Prostate gland (tissue), 2 donors: ENCODE data around the gene KLHL1. TPM values are rescaled to one million over a fixed set of nuclear protein-coding genes. Genes with fewer than 3 reads are reported as not detected.

Experiments used
- DNase-seq: peaks from one replicate; pipeline ENCODE4 v3.0.0-alpha.2; 2019; ENCODE audit warnings: low spot score
- H3K27ac ChIP-seq, 2 donors: fragments of 200-600 bp; sonication (generic); 2 replicates each; pipeline ENCODE4 v1.5.1; 2017 to 2019
- H3K27me3 ChIP-seq: fragments of 200-600 bp; sonication (generic); replicated peaks from 2 replicates; pipeline ENCODE4 v1.5.1; 2019; ENCODE audit not compliant: insufficient read depth
- H3K36me3 ChIP-seq, 2 donors: fragments of 200-600 bp; sonication (generic); 1 replicate in 1 of 2; 2 replicates in 1 of 2; pipeline versions ENCODE4 v1.5.1 to v1.8.1; 2017 to 2019
- H3K4me1 ChIP-seq: fragments of 200-600 bp; sonication (generic); replicated peaks from 2 replicates; pipeline ENCODE4 v1.5.1; 2019
- H3K4me3 ChIP-seq, 2 donors: fragments of 200-600 bp; sonication (generic); 2 replicates each; pipeline ENCODE4 v1.5.1; 2017 to 2019
- H3K9me3 ChIP-seq: fragments of 200-600 bp; sonication (generic); 2 replicates; pipeline ENCODE4 v1.5.1; 2017
- POLR2A ChIP-seq: fragments of 450-650 bp; IDR thresholded peaks from one replicate; pipeline ENCODE4 v1.6.1; 2016; ENCODE audit warnings: antibody characterized with exemption, mild to moderate bottlenecking
- POLR2AphosphoS5 ChIP-seq: sonication (generic); formaldehyde crosslinking; IDR thresholded peaks from one replicate; pipeline ENCODE4 v1.6.1; 2017; ENCODE audit warnings: antibody characterized with exemption
- WGBS: methylation state at CpG from one replicate; pipeline ENCODE4 v1.1.5; 2018; 5-methylcytosine and 5-hydroxymethylcytosine counted together
- intact Hi-C: fragments of 100-400 bp; cut with DNase I; formaldehyde crosslinking; loops from one replicate; pipeline ENCODE4 v1.14.2; 2022
- total RNA-seq, 2 donors: library from RNA; depleted of rRNA; stranded (reverse); fragments of >200 nt; gene quantifications; one replicate each; pipeline ENCODE4 v1.1.0, GENCODE V29; 2016
- TF ChIP-seq, protein P1 (sequence below), 4 experiments: fragments of 200-600 bp in 2 of 4; fragments of 450-650 bp in 2 of 4; sonication (generic) in 2 of 4; IDR thresholded peaks; 1 replicate in 3 of 4; 2 replicates in 1 of 4; pipeline ENCODE4 v1.5.1; 2016 to 2019; ENCODE audit warnings: antibody characterized with exemption in 4 of 4, mild to moderate bottlenecking in 2 of 4, moderate library complexity in 2 of 4

The KLHL1 gene
- total RNA-seq, 2 donors from 2014 or later, result 0.28 TPM; not detected in 1

DNA sequence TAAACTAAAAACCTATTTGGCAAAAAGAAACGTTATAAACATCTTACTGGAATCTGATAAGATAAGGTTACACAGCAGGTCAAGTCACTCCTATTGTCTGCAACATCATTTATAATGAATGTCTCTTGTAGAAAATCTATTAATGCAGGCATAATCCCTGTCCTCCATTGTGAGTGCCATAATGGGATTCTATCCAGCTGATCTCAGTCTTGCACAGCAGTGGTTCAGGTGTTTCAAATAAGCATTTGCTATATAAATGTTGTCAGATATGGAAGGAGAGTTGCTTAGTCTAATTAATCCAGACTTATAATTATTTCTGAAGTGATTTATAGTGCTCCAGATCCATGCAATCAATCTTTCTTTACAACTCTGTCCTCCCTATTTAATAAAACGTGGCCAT, 187.1 kb downstream of the KLHL1 start:
- DNase-seq, result no peak
- Histone ChIP-seq H3K36me3 (no peaks in the 10 kb centered on the region), H3K27ac (no peak overlapping the region), H3K9me3 (no peaks in the 10 kb centered on the region), H3K4me1 (no peaks in the 10 kb centered on the region), H3K27me3 (no peaks in the 10 kb centered on the region), H3K4me3 (no peak overlapping the region)
- WGBS, result 21% methylated on average over 2 of the region's 2 CpGs
- TF ChIP-seq POLR2AphosphoS5 (no peak), POLR2A (no peak)
- TF ChIP-seq, protein P1, sequence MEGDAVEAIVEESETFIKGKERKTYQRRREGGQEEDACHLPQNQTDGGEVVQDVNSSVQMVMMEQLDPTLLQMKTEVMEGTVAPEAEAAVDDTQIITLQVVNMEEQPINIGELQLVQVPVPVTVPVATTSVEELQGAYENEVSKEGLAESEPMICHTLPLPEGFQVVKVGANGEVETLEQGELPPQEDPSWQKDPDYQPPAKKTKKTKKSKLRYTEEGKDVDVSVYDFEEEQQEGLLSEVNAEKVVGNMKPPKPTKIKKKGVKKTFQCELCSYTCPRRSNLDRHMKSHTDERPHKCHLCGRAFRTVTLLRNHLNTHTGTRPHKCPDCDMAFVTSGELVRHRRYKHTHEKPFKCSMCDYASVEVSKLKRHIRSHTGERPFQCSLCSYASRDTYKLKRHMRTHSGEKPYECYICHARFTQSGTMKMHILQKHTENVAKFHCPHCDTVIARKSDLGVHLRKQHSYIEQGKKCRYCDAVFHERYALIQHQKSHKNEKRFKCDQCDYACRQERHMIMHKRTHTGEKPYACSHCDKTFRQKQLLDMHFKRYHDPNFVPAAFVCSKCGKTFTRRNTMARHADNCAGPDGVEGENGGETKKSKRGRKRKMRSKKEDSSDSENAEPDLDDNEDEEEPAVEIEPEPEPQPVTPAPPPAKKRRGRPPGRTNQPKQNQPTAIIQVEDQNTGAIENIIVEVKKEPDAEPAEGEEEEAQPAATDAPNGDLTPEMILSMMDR (IDR thresholded peaks at IDR 0.05), result no peak
- intact Hi-C loops, result no loop called here

- no peaks in the 10 kb centered on the region for H3K4me1 ChIP-seq
- TF ChIP-seq POLR2AphosphoS5 (no peak), POLR2A (no peak)
- TF ChIP-seq, protein P1 (IDR thresholded peaks at IDR 0.05), result no peak
- intact Hi-C loops, result no loop called here
- no peaks in the 10 kb centered on the region for H3K36me3 ChIP-seq
- no peak overlapping the region for H3K27ac ChIP-seq
- H3K27me3 ChIP-seq, result no peaks in the 10 kb centered on the region
- no peak for DNase-seq
- H3K9me3 ChIP-seq, result no peaks in the 10 kb centered on the region
- WGBS, result 42% methylated on average over 2 of the region's 2 CpGs
- H3K4me3 ChIP-seq, result no peak overlapping the region
Observed at GRCh38 chr13:69912630-69913029, 195.6 kb downstream of the KLHL1 start.

DNA sequence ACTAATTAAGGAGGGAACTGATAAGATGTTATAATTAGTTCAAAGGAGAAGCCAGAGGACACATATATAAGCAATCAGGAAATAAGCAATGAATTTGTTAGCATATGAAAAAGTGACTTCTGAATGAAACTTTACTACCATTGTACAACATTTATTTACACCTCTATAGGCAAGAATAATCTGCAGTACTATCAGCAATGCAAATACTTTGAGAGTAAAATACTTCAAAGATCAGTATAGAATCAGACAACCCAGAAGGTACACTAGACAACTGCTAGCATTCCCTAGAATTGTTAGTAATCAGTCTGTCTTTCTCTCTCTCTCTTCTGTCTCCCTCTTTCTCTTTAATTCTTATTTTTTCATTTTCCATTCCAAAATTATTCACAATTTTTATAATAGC, 197.5 kb downstream of the KLHL1 start:
- intact Hi-C loops, result no loop called here
- H3K27me3 ChIP-seq, result no peaks in the 10 kb centered on the region
- H3K36me3 ChIP-seq, result no peaks in the 10 kb centered on the region
- no peaks in the 10 kb centered on the region for H3K4me1 ChIP-seq
- TF ChIP-seq POLR2A, result no peak
- TF ChIP-seq, protein P1 (IDR thresholded peaks at IDR 0.05), result no peak
- TF ChIP-seq POLR2AphosphoS5, result no peak
- DNase-seq, result no peak
- H3K4me3 ChIP-seq, result no peak overlapping the region
- no peaks in the 10 kb centered on the region for H3K9me3 ChIP-seq
- H3K27ac ChIP-seq, result no peak overlapping the region

- no peaks in the 10 kb centered on the region for H3K4me1 ChIP-seq
- H3K9me3 ChIP-seq, result no peaks in the 10 kb centered on the region
- no peaks in the 10 kb centered on the region for H3K27me3 ChIP-seq
- H3K4me3 ChIP-seq, result no peak overlapping the region
- intact Hi-C loops, result no loop called here
- DNase-seq, result no peak
- H3K36me3 ChIP-seq, result no peaks in the 10 kb centered on the region
- TF ChIP-seq, protein P1 (IDR thresholded peaks at IDR 0.05), result no peak
- TF ChIP-seq POLR2AphosphoS5, result no peak
- no peak for TF ChIP-seq POLR2A
- no peak overlapping the region for H3K27ac ChIP-seq
Observed at GRCh38 chr13:69904784-69905183, 203.5 kb downstream of the KLHL1 start.

- TF ChIP-seq, protein P1 (IDR thresholded peaks at IDR 0.05), result no peak
- TF ChIP-seq POLR2AphosphoS5 (no peak), POLR2A (no peak)
- DNase-seq, result no peak
- WGBS, result 46% methylated on average over 2 of the region's 2 CpGs
Observed at GRCh38 chr13:69903081-69903480, 205.2 kb downstream of the KLHL1 start.

More at GRCh38 chr13:69903081-69903480, 205.2 kb downstream of the KLHL1 start:
- Histone ChIP-seq H3K27me3 (no peaks in the 10 kb centered on the region), H3K27ac (no peak overlapping the region), H3K4me1 (no peaks in the 10 kb centered on the region), H3K9me3 (no peaks in the 10 kb centered on the region), H3K36me3 (no peaks in the 10 kb centered on the region), H3K4me3 (no peak overlapping the region)
- intact Hi-C loops, result no loop called here
